GM21529 (cell line): ENCODE results near the gene FARSB.
A peak's percentile ranks its signal among the peaks of the same experiment; 100 is the strongest.

ENCODE experiments used
- ATAC-seq: cut with Tn5 transposase; IDR thresholded peaks from one replicate; pipeline ENCODE4 v1.9.1; 2021; ENCODE audit not compliant: unreplicated experiment

FARSB gene

GRCh38 chr2:222561817-222562645 lies 93.9 kb downstream of the FARSB start:
- ATAC-seq: peak; percentile 88

- no peak for ATAC-seq
Measured at GRCh38 chr2:222561151-222561550, 94.7 kb downstream of the FARSB start.

GRCh38 chr2:222554517-222554916 lies 101.4 kb downstream of the FARSB start:
- ATAC-seq: no peak

- no peak for ATAC-seq
Measured at GRCh38 chr2:222548992-222549391, 106.9 kb downstream of the FARSB start.

GRCh38 chr2:222547083-222547482 lies 108.8 kb downstream of the FARSB start:
- ATAC-seq: no peak

GRCh38 chr2:222545823-222546795 lies 109.8 kb downstream of the FARSB start:
- ATAC-seq: no peak

GRCh38 chr2:222544661-222545060 lies 111.2 kb downstream of the FARSB start:
- ATAC-seq: no peak

- peak; percentile 82 for ATAC-seq
Measured at GRCh38 chr2:222538535-222538934, 117.4 kb downstream of the FARSB start.

GRCh38 chr2:222535477-222535876 lies 120.4 kb downstream of the FARSB start:
- ATAC-seq: no peak

- ATAC-seq: no peak
Measured at GRCh38 chr2:222532315-222532714, 123.6 kb downstream of the FARSB start.

- ATAC-seq: peak; percentile 49
Measured at GRCh38 chr2:222526480-222527277, 129.2 kb downstream of the FARSB start.

- ATAC-seq: no peak
Measured at GRCh38 chr2:222525811-222526210, 130.1 kb downstream of the FARSB start.

GRCh38 chr2:222523783-222524544 lies 131.9 kb downstream of the FARSB start:
- peak; percentile 56 for ATAC-seq

- no peak for ATAC-seq
Measured at GRCh38 chr2:222522082-222522481, 133.8 kb downstream of the FARSB start.

- peak; percentile 60 for ATAC-seq
Measured at GRCh38 chr2:222521099-222521498, 134.8 kb downstream of the FARSB start.
